H1 (cell line): ENCODE results near the gene SFN. TPM values are rescaled to one million over a fixed set of nuclear protein-coding genes. Genes with fewer than 3 reads are reported as not detected.

Source experiments
- CTCF ChIA-PET: fragments of 300-600 bp; sonication (Branson Sonifier 250); formaldehyde crosslinking; loops from one replicate; lab custom pipeline; 2021; ENCODE audit not compliant: partially characterized antibody; lab: Charles Lee
- POLR2A ChIA-PET: fragments of 300-600 bp; sonication (Branson Sonifier 250); formaldehyde crosslinking; loops from one replicate; lab custom pipeline; 2021; ENCODE audit warnings: inconsistent platforms; ENCODE audit not compliant: partially characterized antibody; lab: Charles Lee
- DNase-seq, 2 experiments: peaks; one replicate each; pipeline versions ENCODE4 v3.0.0 to v3.0.0-alpha.2; 2010 to 2022; ENCODE audit warnings: low spot score in 2 of 2, low read depth in 1 of 2, mixed read lengths in 1 of 2
- FAIRE-seq: peaks from 2 replicates; lab custom pipeline; 2011; peaks lifted over from hg19 to GRCh38; lab: Jason Lieb, UNC
- H2AFZ ChIP-seq: 2 replicates; pipeline ENCODE4 v1.8.1; 2012; ENCODE audit warnings: low read length, inconsistent platforms
- H2AK5ac ChIP-seq: 2 replicates; pipeline ENCODE4 v1.6.1; 2013; ENCODE audit warnings: low read depth, low read length
- H2BK120ac ChIP-seq: replicated peaks from 2 replicates; pipeline ENCODE3; 2013; ENCODE audit warnings: low read depth, low read length, inconsistent platforms
- H2BK12ac ChIP-seq: 2 replicates; pipeline ENCODE4 v1.6.1; 2013; ENCODE audit warnings: low read depth, low read length
- H2BK15ac ChIP-seq: 2 replicates; pipeline ENCODE4 v1.6.1; 2013; ENCODE audit warnings: low read length
- H2BK20ac ChIP-seq: 2 replicates; pipeline ENCODE4 v1.6.1; 2013; ENCODE audit warnings: low read length
- H2BK5ac ChIP-seq: 2 replicates; pipeline ENCODE4 v1.6.1; 2013; ENCODE audit warnings: low read depth, low read length
- H3K14ac ChIP-seq: 2 replicates; pipeline ENCODE4 v1.6.1; 2013; ENCODE audit warnings: inconsistent platforms; ENCODE audit not compliant: insufficient read length
- H3K18ac ChIP-seq: 2 replicates; pipeline ENCODE4 v1.6.1; 2013; ENCODE audit warnings: low read length; ENCODE audit errors: extremely low read depth
- H3K23ac ChIP-seq: 2 replicates; pipeline ENCODE4 v1.6.1; 2013; ENCODE audit warnings: inconsistent platforms; ENCODE audit not compliant: insufficient read length
- H3K23me2 ChIP-seq: 2 replicates; pipeline ENCODE4 v1.6.1; 2013; ENCODE audit warnings: low read depth, low read length
- H3K27ac ChIP-seq: 2 replicates; pipeline ENCODE4 v1.6.1; 2011; ENCODE audit warnings: low read depth, low read length, inconsistent platforms
- H3K27me3 ChIP-seq, 4 experiments: replicated peaks in 1 of 4; 1 replicate in 1 of 4; 2 replicates in 3 of 4; pipeline versions ENCODE4 v1.6.1 to v1.8.1; 2011 to 2013; ENCODE audit warnings: low read length in 3 of 4, mild to moderate bottlenecking in 3 of 4, inconsistent platforms in 2 of 4, mixed read lengths in 2 of 4, moderate library complexity in 1 of 4; ENCODE audit not compliant: control insufficient read depth in 3 of 4, insufficient read depth in 3 of 4; ENCODE audit errors: extremely low read depth in 1 of 4
- H3K36me3 ChIP-seq, 4 experiments: 2 replicates each; pipeline versions ENCODE4 v1.6.1 to v1.8.1; 2011 to 2013; ENCODE audit warnings: mild to moderate bottlenecking in 4 of 4, low read length in 3 of 4, moderate library complexity in 2 of 4, control low read depth in 1 of 4, inconsistent platforms in 1 of 4; ENCODE audit not compliant: insufficient read depth in 4 of 4, control insufficient read depth in 2 of 4
- H3K4ac ChIP-seq: replicated peaks from 2 replicates; pipeline ENCODE3; 2013; ENCODE audit warnings: low read length, low read depth, mixed read lengths, inconsistent platforms; ENCODE audit not compliant: insufficient read length
- H3K4me1 ChIP-seq, 4 experiments: replicated peaks in 1 of 4; 1 replicate in 1 of 4; 2 replicates in 3 of 4; pipeline versions ENCODE4 v1.6.1 to v1.8.1; 2011 to 2013; ENCODE audit warnings: low read length in 3 of 4, inconsistent platforms in 2 of 4, mixed read lengths in 1 of 4; ENCODE audit not compliant: insufficient read depth in 4 of 4, control insufficient read depth in 3 of 4
- H3K4me2 ChIP-seq, 2 experiments: 2 replicates each; pipeline versions ENCODE4 v1.6.1 to v1.8.1; 2011 to 2013; ENCODE audit warnings: low read depth in 2 of 2, low read length in 2 of 2, control low read depth in 1 of 2, inconsistent platforms in 1 of 2, mild to moderate bottlenecking in 1 of 2; ENCODE audit not compliant: insufficient read depth in 1 of 2
- H3K4me3 ChIP-seq, 4 experiments: fragments of 200-600, 300-600 bp in 1 of 4; sonication (generic), shearing (Covaris generic), sonication (Bioruptor Twin) in 1 of 4; 2 replicates each; pipeline versions ENCODE4 v1.5.1 to v1.8.1; 2011 to 2016; ENCODE audit warnings: low read length in 4 of 4, low read depth in 3 of 4, control low read depth in 2 of 4, inconsistent platforms in 2 of 4, mild to moderate bottlenecking in 2 of 4, mixed read lengths in 1 of 4, moderate library complexity in 1 of 4; ENCODE audit not compliant: insufficient read depth in 2 of 4; ENCODE audit errors: extremely low read depth in 1 of 4
- H3K56ac ChIP-seq: replicated peaks from 2 replicates; pipeline ENCODE3; 2013; ENCODE audit warnings: low read depth, mild to moderate bottlenecking, mixed read lengths, low read length, inconsistent platforms; ENCODE audit not compliant: insufficient read length
- H3K79me1 ChIP-seq: 2 replicates; pipeline ENCODE4 v1.6.1; 2013; ENCODE audit warnings: low read depth, low read length, control low read depth
- H3K79me2 ChIP-seq, 2 experiments: 2 replicates each; pipeline versions ENCODE4 v1.6.1 to v1.8.1; 2012 to 2013; ENCODE audit warnings: low read length in 2 of 2, mild to moderate bottlenecking in 2 of 2, inconsistent platforms in 1 of 2; ENCODE audit not compliant: insufficient read depth in 2 of 2, control insufficient read depth in 1 of 2
- H3K9ac ChIP-seq, 4 experiments: replicated peaks in 1 of 4; 1 replicate in 1 of 4; 2 replicates in 3 of 4; pipeline versions ENCODE4 v1.6.1 to v1.8.1; 2011 to 2013; ENCODE audit warnings: low read depth in 3 of 4, low read length in 3 of 4, control low read depth in 2 of 4, mild to moderate bottlenecking in 2 of 4, moderate library complexity in 2 of 4, inconsistent platforms in 1 of 4; ENCODE audit errors: extremely low read depth in 1 of 4
- H3K9me3 ChIP-seq, 2 experiments: 2 replicates each; pipeline versions ENCODE4 v1.6.1 to v1.8.1; 2012 to 2013; ENCODE audit warnings: mild to moderate bottlenecking in 2 of 2, moderate library complexity in 2 of 2, control low read depth in 1 of 2, inconsistent platforms in 1 of 2, low read depth in 1 of 2, low read length in 1 of 2, mixed read lengths in 1 of 2; ENCODE audit not compliant: insufficient read depth in 2 of 2
- H4K20me1 ChIP-seq, 2 experiments: replicated peaks in 1 of 2; 2 replicates each; pipeline versions ENCODE3 to v1.8.1; 2011 to 2013; ENCODE audit warnings: inconsistent platforms in 2 of 2, low read length in 2 of 2, mild to moderate bottlenecking in 1 of 2; ENCODE audit not compliant: insufficient read depth in 2 of 2, control insufficient read depth in 1 of 2
- H4K5ac ChIP-seq: 2 replicates; pipeline ENCODE4 v1.6.1; 2013; ENCODE audit warnings: low read length, low read depth, mixed read lengths, inconsistent platforms; ENCODE audit not compliant: insufficient read length
- H4K8ac ChIP-seq: 2 replicates; pipeline ENCODE4 v1.8.0; 2013; ENCODE audit warnings: mild to moderate bottlenecking, moderate library complexity, low read length, inconsistent platforms; ENCODE audit not compliant: insufficient read depth; ENCODE audit errors: extremely low read depth
- H4K91ac ChIP-seq: replicated peaks from 2 replicates; pipeline ENCODE3; 2013; ENCODE audit warnings: low read length, mixed read lengths, inconsistent platforms; ENCODE audit not compliant: insufficient read length
- ASH2L ChIP-seq: fragments of 200-600, 300-600 bp; sonication (generic); IDR thresholded peaks from one replicate; pipeline ENCODE4 v1.7.1; 2017; ENCODE audit warnings: low read length
- BCL11A ChIP-seq, 2 experiments: IDR thresholded peaks; one replicate each; pipeline ENCODE4 v1.6.1; 2011; ENCODE audit warnings: low read depth in 2 of 2, low read length in 2 of 2, mild to moderate bottlenecking in 2 of 2
- JUND ChIP-seq: IDR thresholded peaks from 2 replicates; pipeline ENCODE4 v1.6.1; 2011; ENCODE audit warnings: mild to moderate bottlenecking, improper control_type of control experiment, low read length
- NANOG ChIP-seq: IDR thresholded peaks from 2 replicates; pipeline ENCODE4 v1.6.1; 2011; ENCODE audit warnings: low read length, low read depth, mild to moderate bottlenecking, inconsistent platforms; ENCODE audit not compliant: insufficient read depth, poor library complexity, severe bottlenecking
- WGBS, 2 experiments: shearing (Covaris generic) in 1 of 2; methylation state at CpG; one replicate each; pipeline versions ENCODE4 v1.1.6 to v1.1.7; 2013 to 2015; ENCODE audit warnings: low lambda C conversion rate in 2 of 2, mixed read lengths in 2 of 2, inconsistent platforms in 1 of 2, low coverage in 1 of 2, missing lambda C conversion rate in 1 of 2; ENCODE audit not compliant: insufficient replicate concordance in 2 of 2, insufficient coverage in 1 of 2, insufficient read length in 1 of 2; ENCODE audit errors: extremely low coverage in 1 of 2, missing lambda C conversion rate in 1 of 2; 5-methylcytosine and 5-hydroxymethylcytosine counted together
- polyA plus RNA-seq, 7 experiments: library from polyadenylated mRNA; depleted of rRNA in 3 of 7; stranded (reverse) in 5 of 7; unstranded in 2 of 7; fragments of >200 nt in 5 of 7; fragments of 200-250 nt in 2 of 7; gene quantifications; 1 replicate in 5 of 7; 2 replicates in 1 of 7; 4 replicates in 1 of 7; pipeline versions ENCODE4 v1.2.1 to v1.2.3, GENCODE V29; 2011 to 2013; ENCODE audit warnings: missing spikeins in 2 of 7, mixed read lengths in 2 of 7
- total RNA-seq: library from RNA; stranded (reverse); fragmentation: NEBNext Ultra II Directional; extraction: Animal tissue kit (Norgen Biotek cat#: 25700); gene quantifications from 2 replicates; pipeline ENCODE4 v1.2.1, GENCODE V29; 2021
- TF ChIP-seq, protein P1 (sequence below): IDR thresholded peaks from 2 replicates; pipeline ENCODE4 v1.6.1; 2011; ENCODE audit warnings: low read length, improper control_type of control experiment

SFN gene
- total and polyA plus RNA-seq, 2 of the 8 experiments (the other 6 are each of a cell fraction or from before 2014, with no cell fraction given): 3.3 to 3.9 TPM

- H3K9me3 ChIP-seq: no peaks in the 10 kb centered on the region
- H3K79me2 ChIP-seq: no peaks in the 10 kb centered on the region
- H3K27ac ChIP-seq: no peak overlapping the region
- FAIRE-seq (no peak), DNase-seq (no peak)
- no peak overlapping the region for H3K14ac ChIP-seq
- TF ChIP-seq NANOG (no peak), BCL11A (IDR thresholded peaks at IDR 0.05; ENCODE audit: low read depth in 2 of 2, low read length in 2 of 2) (no peak), JUND (no peak), ASH2L (no peak)
- TF ChIP-seq, protein P1, sequence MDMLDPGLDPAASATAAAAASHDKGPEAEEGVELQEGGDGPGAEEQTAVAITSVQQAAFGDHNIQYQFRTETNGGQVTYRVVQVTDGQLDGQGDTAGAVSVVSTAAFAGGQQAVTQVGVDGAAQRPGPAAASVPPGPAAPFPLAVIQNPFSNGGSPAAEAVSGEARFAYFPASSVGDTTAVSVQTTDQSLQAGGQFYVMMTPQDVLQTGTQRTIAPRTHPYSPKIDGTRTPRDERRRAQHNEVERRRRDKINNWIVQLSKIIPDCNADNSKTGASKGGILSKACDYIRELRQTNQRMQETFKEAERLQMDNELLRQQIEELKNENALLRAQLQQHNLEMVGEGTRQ: no peak
- POLR2A ChIA-PET: interaction anchor here (0.8 to 2.8 kb wide), 8 partner anchors 9 to 166 kb away, joined by 3 to 8 read pairs (median 4); partner anchors contain the start of gene GPN2
- H2BK120ac ChIP-seq: no peak overlapping the region
- H4K20me1 ChIP-seq: peaks cover 0 to 5% of the 10 kb centered on the region in 2 experiments
- H2BK12ac ChIP-seq: no peak overlapping the region
- H3K18ac ChIP-seq: no peak overlapping the region
- H3K4ac ChIP-seq: no peak overlapping the region
- 87% methylated on average over 4 of the region's 4 CpGs; no CpG with 5 or more reads in 1 of the 2 experiments for WGBS, 2 experiments
- no peak overlapping the region for H3K9ac ChIP-seq
- peaks cover 0 to 12% (median 9%) of the 10 kb centered on the region in 4 experiments; a peak in 6 of 7 replicates for H3K4me1 ChIP-seq
- H2BK20ac ChIP-seq: no peak overlapping the region
- no peak overlapping the region for H3K23ac ChIP-seq
- H2AK5ac ChIP-seq: no peak overlapping the region
- no peaks in the 10 kb centered on the region for H3K79me1 ChIP-seq
- H4K91ac ChIP-seq: no peak overlapping the region
- no peaks in the 10 kb centered on the region; a peak in 2 of 8 replicates for H3K36me3 ChIP-seq
- no peak overlapping the region for H2AFZ ChIP-seq
- no peak overlapping the region for H3K4me3 ChIP-seq
- H3K4me2 ChIP-seq: no peak overlapping the region
- no peaks in the 10 kb centered on the region for H3K23me2 ChIP-seq
- no peak overlapping the region for H4K5ac ChIP-seq
- H4K8ac ChIP-seq: no peak overlapping the region
- H3K27me3 ChIP-seq: peaks cover 0 to under 1% (median under 1%) of the 10 kb centered on the region in 4 experiments; a peak in 4 of 7 replicates
- no peak overlapping the region for H3K56ac ChIP-seq
- no peak overlapping the region for H2BK15ac ChIP-seq
- CTCF ChIA-PET: interaction anchor here (0.6 to 22.8 kb wide), 12 partner anchors 13 to 1411 kb away, joined by 3 to 547 read pairs (median 7); partner anchors contain the start of genes GPATCH3 and GPN2
- no peak overlapping the region for H2BK5ac ChIP-seq
Measured at GRCh38 chr1:26858160-26858559, 4.8 kb upstream of the SFN start.
